ENCODE results near the gene TLCD2. TPM values are rescaled to one million over a fixed set of nuclear protein-coding genes. Genes with fewer than 3 reads are reported as not detected.

Gene TLCD2
- total and polyA plus RNA-seq, 2 of the 13 experiments (the other 11 are each of a cell fraction or from before 2014, with no cell fraction given) = 0.90 to 1.1 TPM

- TF ChIP-seq BHLHE40 (IDR thresholded peaks at IDR 0.05; ENCODE audit: low read length) = no peak
- TF ChIP-seq ZNF280D (CRISPR knock-in tag; IDR thresholded peaks at IDR 0.05) = no peak
- TF ChIP-seq PRPF4 (IDR thresholded peaks at IDR 0.05; ENCODE audit: low read depth, low read length, poor library complexity, severe bottlenecking) = no peak
- TF ChIP-seq HMGXB4 (CRISPR knock-in tag; IDR thresholded peaks at IDR 0.05; ENCODE audit: borderline replicate concordance in 1 of 2, low read depth in 1 of 2) = no peak
- no peak for TF ChIP-seq KDM5A (IDR thresholded peaks at IDR 0.05; ENCODE audit: borderline replicate concordance, low read length)
- TF ChIP-seq MED8 (CRISPR knock-in tag; IDR thresholded peaks at IDR 0.05; ENCODE audit: insufficient replicate concordance) = no peak
- TF ChIP-seq DPF2 (CRISPR knock-in tag; IDR thresholded peaks at IDR 0.05; ENCODE audit: borderline replicate concordance, low read depth) = no peak
- no peak for TF ChIP-seq HNRNPK (IDR thresholded peaks at IDR 0.05; ENCODE audit: low read depth, low read length, poor library complexity, severe bottlenecking)
- no peak for TF ChIP-seq HOXD1 (CRISPR knock-in tag; IDR thresholded peaks at IDR 0.05)
- TF ChIP-seq ZNF292 (CRISPR knock-in tag; IDR thresholded peaks at IDR 0.05; ENCODE audit: borderline replicate concordance, low read depth) = no peak
- peak; percentile 40; the same call in 1 of the 2 replicates for TF ChIP-seq ZBTB38 (CRISPR knock-in tag; IDR thresholded peaks at IDR 0.05)
- no peak for TF ChIP-seq NONO (IDR thresholded peaks at IDR 0.05)
- 0 out of 2 replicates have a peak, but pooled peaks have one; percentile 6 for TF ChIP-seq NONO (CRISPR knock-in tag; conservative IDR thresholded peaks at IDR 0.05)
- TF ChIP-seq NFKB2 (CRISPR knock-in tag; IDR thresholded peaks at IDR 0.05; ENCODE audit: borderline replicate concordance) = no peak
- TF ChIP-seq SNAPC4 (CRISPR knock-in tag; IDR thresholded peaks at IDR 0.05) = 0 out of 2 replicates have a peak, but pooled peaks have one; percentile 33
- no peak for TF ChIP-seq ZNF776 (CRISPR knock-in tag; IDR thresholded peaks at IDR 0.05)
- TF ChIP-seq TAF15 (IDR thresholded peaks at IDR 0.05; ENCODE audit: low read depth, low read length, poor library complexity, severe bottlenecking) = no peak
- TF ChIP-seq NFATC3 (CRISPR knock-in tag; IDR thresholded peaks at IDR 0.05) = no peak
- TF ChIP-seq ZSCAN21 (CRISPR knock-in tag; IDR thresholded peaks at IDR 0.05; ENCODE audit: borderline replicate concordance) = no peak
- no peak for TF ChIP-seq KLF6 (CRISPR knock-in tag; IDR thresholded peaks at IDR 0.05)
- TF ChIP-seq SATB2 (CRISPR knock-in tag; IDR thresholded peaks at IDR 0.05) = no peak
These were observed 25.2 kb upstream of the TLCD2 start (continued) for GRCh38 chr17:1735418-1735817.

Data from HepG2 (cell line).